SK-N-DZ (cell line): ENCODE data around the gene LRRIQ4.

ENCODE experiments used
- DNase-seq: peaks from one replicate; pipeline ENCODE4 v3.0.0-alpha.2; 2015; ENCODE audit warnings: low spot score

The LRRIQ4 gene

GRCh38 chr3:169809230-169809795, 3.4 kb upstream of the LRRIQ4 start:
- DNase-seq = no peak

GRCh38 chr3:169811631-169812331, 889 bp upstream of the LRRIQ4 start:
- peak; percentile 55 for DNase-seq

GRCh38 chr3:169813278-169813677, 608 bp downstream of the LRRIQ4 start:
- DNase-seq = no peak

- peak; percentile 54 for DNase-seq
Observed at GRCh38 chr3:169813757-169814517, 1.3 kb downstream of the LRRIQ4 start.

- no peak for DNase-seq
Observed at GRCh38 chr3:169815590-169816150, 3.0 kb downstream of the LRRIQ4 start.

GRCh38 chr3:169818316-169818715, 5.6 kb downstream of the LRRIQ4 start:
- DNase-seq = no peak

- no peak for DNase-seq
Observed at GRCh38 chr3:169822091-169822490, 9.4 kb downstream of the LRRIQ4 start.

GRCh38 chr3:169822540-169822939, 9.9 kb downstream of the LRRIQ4 start:
- DNase-seq = no peak

GRCh38 chr3:169822983-169823382, 10.3 kb downstream of the LRRIQ4 start:
- DNase-seq = no peak

GRCh38 chr3:169825316-169825715, 12.6 kb downstream of the LRRIQ4 start:
- DNase-seq = no peak

- DNase-seq = no peak
Observed at GRCh38 chr3:169827712-169828111, 15.0 kb downstream of the LRRIQ4 start.

GRCh38 chr3:169835533-169835932, 22.9 kb downstream of the LRRIQ4 start:
- DNase-seq = no peak

GRCh38 chr3:169836078-169836941, 23.6 kb downstream of the LRRIQ4 start:
- peak; percentile 13 for DNase-seq

GRCh38 chr3:169836942-169837275, 24.2 kb downstream of the LRRIQ4 start:
- no peak for DNase-seq

GRCh38 chr3:169838511-169839030, 25.9 kb downstream of the LRRIQ4 start:
- DNase-seq = no peak

- no peak for DNase-seq
Observed at GRCh38 chr3:169841171-169841570, 28.5 kb downstream of the LRRIQ4 start.

- DNase-seq = no peak
Observed at GRCh38 chr3:169842960-169843359, 30.3 kb downstream of the LRRIQ4 start.

- DNase-seq = no peak
Observed at GRCh38 chr3:169846458-169847193, 34.0 kb downstream of the LRRIQ4 start.

- DNase-seq = no peak
Observed at GRCh38 chr3:169847896-169848295, 35.2 kb downstream of the LRRIQ4 start.

GRCh38 chr3:169848741-169849140, 36.1 kb downstream of the LRRIQ4 start:
- no peak for DNase-seq

GRCh38 chr3:169850618-169851017, 37.9 kb downstream of the LRRIQ4 start:
- no peak for DNase-seq
